ENCODE measurements around the gene SYT11.
A peak's percentile ranks its signal among the peaks of the same experiment; 100 is the strongest.
"Not testable (repeated sequence)": the region's sequence is repeated elsewhere in the genome, so short reads cannot be mapped to it uniquely, and the experiment has no call there.

Gene SYT11

GRCh38 chr1:155909894-155910293, 50.5 kb downstream of the SYT11 start:
- DNase-seq: no peak

GRCh38 chr1:155910621-155911121, 51.3 kb downstream of the SYT11 start:
- DNase-seq: peak; percentile 51

GRCh38 chr1:155911156-155912055, 52.0 kb downstream of the SYT11 start, which contains the start of gene RIT1:
RIT1 (minus strand) TSS chr1:155911349; CDS start chr1:155910761, 588 bp downstream.
- DNase-seq: peak; percentile 74

GRCh38 chr1:155912056-155912536, 52.7 kb downstream of the SYT11 start:
- no peak for DNase-seq

- no peak for DNase-seq
Measured at GRCh38 chr1:155913969-155914757, 54.8 kb downstream of the SYT11 start.

- no peak for DNase-seq
Measured at GRCh38 chr1:155918660-155919059, 59.3 kb downstream of the SYT11 start.

- no peak for DNase-seq
Measured at GRCh38 chr1:155919801-155920200, 60.4 kb downstream of the SYT11 start.

GRCh38 chr1:155920717-155921116, 61.4 kb downstream of the SYT11 start:
- DNase-seq: no peak

GRCh38 chr1:155925506-155925905, 66.1 kb downstream of the SYT11 start:
- no peak for DNase-seq

GRCh38 chr1:155929057-155929456, 69.7 kb downstream of the SYT11 start:
- DNase-seq: no peak

- not testable (repeated sequence) for DNase-seq
Measured at GRCh38 chr1:155930725-155931124, 71.4 kb downstream of the SYT11 start.

- no peak for DNase-seq
Measured at GRCh38 chr1:155931332-155932038, 72.1 kb downstream of the SYT11 start.

GRCh38 chr1:155932081-155932480, 72.7 kb downstream of the SYT11 start:
- DNase-seq: no peak

GRCh38 chr1:155932487-155932886, 73.1 kb downstream of the SYT11 start:
- no peak for DNase-seq

GRCh38 chr1:155933591-155934096, 74.3 kb downstream of the SYT11 start:
- DNase-seq: no peak

- peak; percentile 99 for DNase-seq
Measured at GRCh38 chr1:155934097-155934935, 74.9 kb downstream of the SYT11 start, which contains the start of gene KHDC4. KHDC4 (minus strand) TSS chr1:155934413; CDS start chr1:155934373, 40 bp downstream.
